Astrocyte (in vitro differentiated cells and primary cell): ENCODE data around the gene SLC17A7. TPM values are rescaled to one million over a fixed set of nuclear protein-coding genes. Genes with fewer than 3 reads are reported as not detected.

Experiments used
- DNase-seq: peaks from one replicate; pipeline ENCODE4 v3.0.0-alpha.2; 2010; ENCODE audit warnings: low read depth
- FAIRE-seq: peaks from 2 replicates; lab custom pipeline; 2011; peaks lifted over from hg19 to GRCh38; lab: Jason Lieb, UNC
- H2AFZ ChIP-seq: 2 replicates; pipeline ENCODE4 v1.6.0; 2012; ENCODE audit warnings: low read depth, low read length, inconsistent platforms
- H3K27ac ChIP-seq: 2 replicates; pipeline ENCODE4 v1.5.1; 2011; ENCODE audit warnings: low read depth, low read length, inconsistent platforms
- H3K27me3 ChIP-seq: 2 replicates; pipeline ENCODE4 v1.6.0; 2011; ENCODE audit warnings: low read length, inconsistent platforms; ENCODE audit not compliant: insufficient read depth
- H3K36me3 ChIP-seq: 2 replicates; pipeline ENCODE4 v1.5.1; 2011; ENCODE audit warnings: low read length, inconsistent platforms; ENCODE audit not compliant: insufficient read depth
- H3K4me1 ChIP-seq: 2 replicates; pipeline ENCODE4 v1.5.1; 2011; ENCODE audit warnings: low read length, inconsistent platforms; ENCODE audit not compliant: insufficient read depth
- H3K4me2 ChIP-seq: 2 replicates; pipeline ENCODE4 v1.6.0; 2012; ENCODE audit warnings: low read length, inconsistent platforms
- H3K4me3 ChIP-seq: 2 replicates; pipeline ENCODE4 v1.5.1; 2011; ENCODE audit warnings: low read depth, mild to moderate bottlenecking, low read length, inconsistent platforms; ENCODE audit not compliant: insufficient read depth
- H3K79me2 ChIP-seq: 2 replicates; pipeline ENCODE4 v1.6.0; 2012; ENCODE audit warnings: mild to moderate bottlenecking, low read length, inconsistent platforms; ENCODE audit not compliant: insufficient read depth
- H3K9ac ChIP-seq: 2 replicates; pipeline ENCODE4 v1.6.0; 2012; ENCODE audit warnings: mild to moderate bottlenecking, low read length, inconsistent platforms
- H3K9me3 ChIP-seq: 2 replicates; pipeline ENCODE4 v1.5.1; 2012; ENCODE audit warnings: low read depth, mild to moderate bottlenecking, low read length, inconsistent platforms; ENCODE audit not compliant: insufficient read depth
- H4K20me1 ChIP-seq: 2 replicates; pipeline ENCODE4 v1.6.0; 2012; ENCODE audit warnings: low read length, inconsistent platforms; ENCODE audit not compliant: insufficient read depth
- H3K27ac Mint-ChIP-seq: one replicate; pipeline ENCODE4 v1.8.0; 2021; ENCODE audit warnings: mild to moderate bottlenecking, mixed read lengths; ENCODE audit not compliant: unreplicated experiment
- H3K27me3 Mint-ChIP-seq: one replicate; pipeline ENCODE4 v1.8.0; 2021; ENCODE audit warnings: low read depth, mixed read lengths; ENCODE audit not compliant: unreplicated experiment
- H3K36me3 Mint-ChIP-seq: one replicate; pipeline ENCODE4 v1.8.0; 2021; ENCODE audit warnings: low read depth, mixed read lengths; ENCODE audit not compliant: unreplicated experiment
- H3K4me1 Mint-ChIP-seq: one replicate; pipeline ENCODE4 v1.8.0; 2021; ENCODE audit warnings: low read depth, mixed read lengths; ENCODE audit not compliant: unreplicated experiment
- H3K4me3 Mint-ChIP-seq: one replicate; pipeline ENCODE4 v1.8.0; 2021; ENCODE audit warnings: mild to moderate bottlenecking, moderate library complexity, mixed read lengths; ENCODE audit not compliant: unreplicated experiment
- H3K9me3 Mint-ChIP-seq: one replicate; pipeline ENCODE4 v1.8.0; 2021; ENCODE audit warnings: mild to moderate bottlenecking, mixed read lengths; ENCODE audit not compliant: unreplicated experiment
- CTCF ChIP-seq: IDR thresholded peaks from 2 replicates; pipeline ENCODE4 v1.5.1; 2011; ENCODE audit warnings: low read depth, mild to moderate bottlenecking, inconsistent platforms, low read length, moderate library complexity; ENCODE audit not compliant: insufficient read depth
- EZH2 ChIP-seq: IDR thresholded peaks from 2 replicates; pipeline ENCODE4 v1.6.1; 2012; ENCODE audit warnings: mild to moderate bottlenecking, low read length, inconsistent platforms; ENCODE audit not compliant: insufficient read depth
- total RNA-seq: library from RNA; stranded (reverse); gene quantifications from 2 replicates; pipeline ENCODE4 v1.2.1, GENCODE V29; 2021

The SLC17A7 gene
- total RNA-seq, 1 donor from 2014 or later: 0.16 TPM

GRCh38 chr19:49459388-49459787 is 18.1 kb upstream of the SLC17A7 start:
- H3K4me3 Mint-ChIP-seq: no peak overlapping the region
- H2AFZ ChIP-seq: no peak overlapping the region
- no peaks in the 10 kb centered on the region for H3K9me3 Mint-ChIP-seq
- TF ChIP-seq EZH2 (no peak), CTCF (no peak)
- no peaks in the 10 kb centered on the region for H3K4me1 Mint-ChIP-seq
- no peak overlapping the region for H3K27ac Mint-ChIP-seq
- H3K4me1 ChIP-seq: no peaks in the 10 kb centered on the region
- H4K20me1 ChIP-seq: no peaks in the 10 kb centered on the region
- H3K36me3 ChIP-seq: no peaks in the 10 kb centered on the region
- no peaks in the 10 kb centered on the region for H3K27me3 ChIP-seq
- FAIRE-seq: no peak
- no peaks in the 10 kb centered on the region for H3K9me3 ChIP-seq
- H3K27ac ChIP-seq: no peak overlapping the region
- H3K79me2 ChIP-seq: no peaks in the 10 kb centered on the region
- no peak overlapping the region for H3K4me2 ChIP-seq
- no peak overlapping the region for H3K4me3 ChIP-seq
- no peak for DNase-seq
- H3K9ac ChIP-seq: no peak overlapping the region
- H3K36me3 Mint-ChIP-seq: no peaks in the 10 kb centered on the region
- H3K27me3 Mint-ChIP-seq: no peaks in the 10 kb centered on the region

GRCh38 chr19:49458567-49458903 is 17.2 kb upstream of the SLC17A7 start:
- no peaks in the 10 kb centered on the region for H3K27me3 ChIP-seq
- TF ChIP-seq EZH2: no peak
- no peak for TF ChIP-seq CTCF
- Mint-ChIP-seq H3K27me3 (no peaks in the 10 kb centered on the region), H3K9me3 (no peaks in the 10 kb centered on the region), H3K36me3 (no peaks in the 10 kb centered on the region), H3K4me1 (no peaks in the 10 kb centered on the region), H3K4me3 (no peak overlapping the region), H3K27ac (no peak overlapping the region)
- H3K79me2 ChIP-seq: no peaks in the 10 kb centered on the region
- DNase-seq: no peak
- no peak overlapping the region for H2AFZ ChIP-seq
- no peak overlapping the region for H3K9ac ChIP-seq
- H4K20me1 ChIP-seq: no peaks in the 10 kb centered on the region
- no peak overlapping the region for H3K4me2 ChIP-seq
- peaks cover 4% of the 10 kb centered on the region for H3K4me1 ChIP-seq
- FAIRE-seq: no peak
- H3K4me3 ChIP-seq: no peak overlapping the region
- H3K36me3 ChIP-seq: no peaks in the 10 kb centered on the region
- H3K27ac ChIP-seq: no peak overlapping the region
- no peaks in the 10 kb centered on the region for H3K9me3 ChIP-seq

- no peak for DNase-seq
- H3K4me1 ChIP-seq: peaks cover 5% of the 10 kb centered on the region
- no peak overlapping the region for H3K9ac ChIP-seq
- Mint-ChIP-seq H3K27ac (no peak overlapping the region), H3K4me3 (no peak overlapping the region), H3K36me3 (no peaks in the 10 kb centered on the region), H3K27me3 (no peaks in the 10 kb centered on the region), H3K4me1 (no peaks in the 10 kb centered on the region), H3K9me3 (no peaks in the 10 kb centered on the region)
- H3K27ac ChIP-seq: no peak overlapping the region
- TF ChIP-seq EZH2 (no peak), CTCF (no peak)
- no peak for FAIRE-seq
- no peak overlapping the region for H3K4me2 ChIP-seq
- H3K9me3 ChIP-seq: no peaks in the 10 kb centered on the region
- H3K4me3 ChIP-seq: no peak overlapping the region
- no peaks in the 10 kb centered on the region for H4K20me1 ChIP-seq
- no peak overlapping the region for H2AFZ ChIP-seq
- H3K79me2 ChIP-seq: peaks cover 1% of the 10 kb centered on the region
- H3K27me3 ChIP-seq: no peaks in the 10 kb centered on the region
- no peaks in the 10 kb centered on the region for H3K36me3 ChIP-seq
These were observed 15.0 kb upstream of the SLC17A7 start for GRCh38 chr19:49456326-49456725.
